NCI-H82 treated with DMSO at 0.1 percent for 48 hours (cell line): ENCODE data around the gene ATP6V1G2.
"Not testable (repeated sequence)": the region's sequence is repeated elsewhere in the genome, so short reads cannot be mapped to it uniquely, and the experiment has no call there.

ENCODE experiments used
- DNase-seq: peaks from one replicate; lab custom pipeline; 2025; ENCODE audit not compliant: unreplicated experiment; lab: John Stamatoyannopoulos, UW

The ATP6V1G2 gene

GRCh38 chr6:31529329-31530150 is 16.9 kb downstream of the ATP6V1G2 start:
- no peak for DNase-seq

- no peak for DNase-seq
Observed at GRCh38 chr6:31528821-31529328, 17.5 kb downstream of the ATP6V1G2 start, which contains the start of gene MCCD1. TSS of gene MCCD1 (plus strand) at chr6:31528962. CDS start at chr6:31529015, 53 bp downstream.

GRCh38 chr6:31528307-31528777 is 18.1 kb downstream of the ATP6V1G2 start:
- DNase-seq: no peak

DNA sequence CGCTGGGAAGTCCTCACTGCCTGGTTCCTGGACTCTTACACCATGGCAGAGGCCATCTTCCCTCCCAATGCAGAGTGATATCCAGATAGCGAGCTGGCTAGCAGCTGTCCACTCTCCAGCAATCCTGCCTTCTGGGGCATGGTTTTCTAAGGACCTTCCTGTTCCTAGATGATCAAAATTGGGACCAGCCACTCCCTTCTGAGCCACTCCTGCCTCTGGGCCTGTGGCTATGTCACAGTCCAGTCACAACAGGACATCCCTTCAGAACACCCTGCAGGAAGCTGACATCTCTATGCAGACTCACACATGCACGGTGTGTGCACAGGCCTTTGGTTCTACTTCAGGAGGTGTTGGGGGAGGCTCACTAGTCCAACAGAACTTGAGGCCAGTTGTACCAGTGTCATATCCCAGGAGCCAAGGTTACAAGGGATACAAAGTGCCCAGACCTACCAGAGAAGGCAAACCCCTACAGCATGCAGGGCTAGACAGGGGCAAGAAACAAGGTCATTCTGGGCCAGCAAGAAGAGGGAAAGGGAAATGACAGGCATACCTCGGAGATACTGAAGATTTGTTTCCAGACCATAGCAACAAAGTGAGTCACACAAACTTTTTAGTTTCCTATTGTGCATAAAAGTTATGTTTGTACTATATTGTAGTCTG is 20.3 kb downstream of the ATP6V1G2 start:
- no peak for DNase-seq

GRCh38 chr6:31525553-31525931 is 20.9 kb downstream of the ATP6V1G2 start:
- no peak for DNase-seq

DNA sequence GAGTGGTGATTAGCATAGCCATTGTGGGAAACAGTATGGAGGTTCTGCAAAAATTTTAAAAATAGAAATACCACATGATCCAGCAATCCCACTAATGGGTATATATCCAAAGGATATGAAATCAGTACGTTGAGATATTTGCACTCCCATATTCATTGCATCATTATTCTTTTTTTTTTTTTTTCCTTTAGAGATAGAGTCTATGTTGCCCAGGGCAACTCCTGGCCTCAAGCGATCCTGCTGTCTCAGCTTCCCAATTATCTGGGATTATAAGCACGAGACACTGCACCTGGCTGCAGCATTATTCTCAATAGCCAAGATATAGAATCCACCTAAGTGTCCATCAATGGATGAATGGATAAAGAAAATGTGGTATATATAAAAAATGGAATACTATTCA is 24.6 kb downstream of the ATP6V1G2 start:
- DNase-seq: no peak

GRCh38 chr6:31513456-31514165 is 32.8 kb downstream of the ATP6V1G2 start:
- DNase-seq: no peak

DNA sequence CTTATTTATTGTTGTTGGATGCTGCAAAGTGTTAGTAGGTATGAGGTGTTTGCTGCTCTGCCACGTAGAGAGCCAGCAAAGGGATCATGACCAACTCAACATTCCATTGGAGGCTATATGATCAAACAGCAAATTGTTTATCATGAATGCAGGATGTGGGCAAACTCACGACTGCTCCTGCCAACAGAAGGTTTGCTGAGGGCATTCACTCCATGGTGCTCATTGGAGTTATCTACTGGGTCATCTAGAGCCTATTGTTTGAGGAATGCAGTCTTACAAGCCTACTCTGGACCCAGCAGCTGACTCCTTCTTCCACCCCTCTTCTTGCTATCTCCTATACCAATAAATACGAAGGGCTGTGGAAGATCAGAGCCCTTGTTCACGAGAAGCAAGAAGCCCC is 36.4 kb downstream of the ATP6V1G2 start:
- no peak for DNase-seq

- DNase-seq: not testable (repeated sequence)
Observed at GRCh38 chr6:31509036-31509435, 37.4 kb downstream of the ATP6V1G2 start.

DNA sequence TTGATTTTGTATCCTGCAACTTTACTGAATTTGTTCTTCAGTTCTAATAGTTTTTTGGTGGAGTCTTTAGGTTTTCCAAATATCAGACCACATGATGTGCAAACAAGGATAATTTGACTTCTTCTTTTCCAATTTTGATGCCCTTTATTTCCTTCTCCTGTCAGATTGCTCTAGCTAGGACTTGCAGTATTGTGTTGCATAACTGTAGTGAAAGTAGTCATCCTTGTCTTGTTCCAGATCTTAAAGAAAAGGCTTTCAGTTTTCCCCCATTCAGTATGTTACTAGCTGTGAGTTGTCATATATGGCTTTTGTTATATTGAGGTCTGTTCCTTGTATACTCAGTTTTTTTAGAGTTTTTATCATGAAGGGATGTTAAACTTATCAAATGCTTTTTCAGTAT is 43.8 kb downstream of the ATP6V1G2 start:
- DNase-seq: no peak

DNA sequence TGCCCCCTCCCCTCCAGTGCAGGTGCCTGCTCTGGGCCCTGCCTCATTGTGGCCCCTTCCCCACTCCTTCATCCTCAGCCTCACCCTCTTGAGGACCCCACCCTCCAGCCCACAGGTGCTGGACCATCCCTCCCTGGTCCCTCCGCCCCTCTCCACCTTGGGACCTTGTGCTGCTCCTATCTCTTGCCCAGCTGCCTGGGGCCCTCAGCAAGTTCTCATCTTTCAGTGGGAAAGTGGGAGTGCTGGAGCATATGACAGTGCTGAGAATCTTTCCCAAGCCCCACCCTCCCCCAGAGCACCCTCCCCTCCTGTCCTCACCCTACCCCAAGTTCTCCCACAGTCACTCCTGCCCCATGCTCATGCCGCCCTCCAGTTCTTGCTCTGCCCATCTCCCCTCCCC is 46.8 kb downstream of the ATP6V1G2 start:
- not testable (repeated sequence) for DNase-seq

- DNase-seq: no peak
Observed at GRCh38 chr6:31498748-31499147, 47.7 kb downstream of the ATP6V1G2 start.

GRCh38 chr6:31497531-31498476 is 48.6 kb downstream of the ATP6V1G2 start, which contains the start of gene MICB:
TSS of gene MICB (plus strand) at chr6:31498145. CDS start at chr6:31498194, 49 bp downstream.
- peak; percentile 11 for DNase-seq

- DNase-seq: not testable (repeated sequence)
Observed at GRCh38 chr6:31496826-31497225, 49.6 kb downstream of the ATP6V1G2 start.

DNA sequence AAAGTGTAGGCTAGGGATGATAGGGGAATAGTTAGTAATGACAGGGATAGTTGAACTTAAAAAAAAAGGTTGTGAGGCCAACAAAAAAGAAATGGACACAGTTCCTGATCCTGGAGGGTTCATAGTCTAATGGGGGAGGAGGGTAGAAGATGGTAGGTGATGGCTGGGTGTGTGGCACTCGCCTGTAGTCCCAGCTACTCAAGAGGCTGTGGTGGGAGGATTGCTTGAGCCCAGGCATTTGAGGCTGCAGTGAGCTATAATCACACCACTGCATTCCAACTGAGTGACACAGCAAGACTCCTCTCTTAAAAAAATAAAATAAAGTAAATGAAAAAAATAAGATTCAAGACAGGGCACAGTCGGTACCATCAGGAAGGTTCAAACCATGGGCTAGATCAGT is 50.8 kb downstream of the ATP6V1G2 start:
- no peak for DNase-seq
